ENCODE results near the gene OR2AK2. TPM values are rescaled to one million over a fixed set of nuclear protein-coding genes. Genes with fewer than 3 reads are reported as not detected.

Gene OR2AK2
- total RNA-seq, 1 donor from 2014 or later, result not detected

Other genes starting within 250 kb of the OR2AK2 start
- gene OR6F1, start 248.6 kb upstream of the OR2AK2 start, total RNA-seq, result not detected in 2 replicates
- not detected in 2 replicates for gene OR14K1, start 226.6 kb upstream of the OR2AK2 start, total RNA-seq
- gene OR14A2, start 217.1 kb upstream of the OR2AK2 start, total RNA-seq, result not detected in 2 replicates
- gene OR1C1, start 204.7 kb upstream of the OR2AK2 start, total RNA-seq, result not detected in 2 replicates
- not detected in 2 replicates for gene OR14A16, start 141.1 kb upstream of the OR2AK2 start, total RNA-seq
- gene OR11L1, start 123.3 kb upstream of the OR2AK2 start, total RNA-seq, result not detected in 2 replicates
- gene TRIM58, start 108.0 kb upstream of the OR2AK2 start, total RNA-seq, result 0.30 and 0.35 TPM in 2 replicates
- gene OR2W3, start 69.6 kb upstream of the OR2AK2 start, total RNA-seq, result 0.15 TPM in 1 of 2 replicates, not detected in the other
- gene OR2T8, start 45.0 kb upstream of the OR2AK2 start, total RNA-seq, result not detected in 2 replicates
- not detected in 2 replicates for gene OR2AJ1, start 40.3 kb upstream of the OR2AK2 start, total RNA-seq
- 0.25 TPM in 1 of 2 replicates, not detected in the other for gene OR2L8, start 16.4 kb upstream of the OR2AK2 start, total RNA-seq
- gene OR2L5, start 48.4 kb downstream of the OR2AK2 start, total RNA-seq, result 0.05 TPM in 1 of 2 replicates, not detected in the other
- not detected in 2 replicates for gene OR2L2, start 64.8 kb downstream of the OR2AK2 start, total RNA-seq
- gene OR2L3, start 81.6 kb downstream of the OR2AK2 start, total RNA-seq, result not detected in 2 replicates
- not detected in 2 replicates for gene OR2L13, start 130.0 kb downstream of the OR2AK2 start, total RNA-seq
- not detected in 2 replicates for gene OR2M5, start 179.9 kb downstream of the OR2AK2 start, total RNA-seq
- not detected in 2 replicates for gene OR2M2, start 209.6 kb downstream of the OR2AK2 start, total RNA-seq
- not detected in 2 replicates for gene OR2M3, start 232.0 kb downstream of the OR2AK2 start, total RNA-seq

All from renal cortical epithelial cell (primary cell).